GM10847 (cell line): ENCODE data around the gene ZC3H4.

Experiments
- POLR2A ChIP-seq: IDR thresholded peaks from 2 replicates; pipeline ENCODE4 v1.6.1; 2011; ENCODE audit not compliant: insufficient read length; ENCODE audit errors: extremely low read depth

ZC3H4 gene

GRCh38 chr19:47100290-47100689 lies 13.3 kb downstream of the ZC3H4 start:
- no peak for TF ChIP-seq POLR2A

GRCh38 chr19:47099576-47100050 lies 14.0 kb downstream of the ZC3H4 start:
- no peak for TF ChIP-seq POLR2A

GRCh38 chr19:47098608-47099007 lies 15.0 kb downstream of the ZC3H4 start:
- no peak for TF ChIP-seq POLR2A

- no peak for TF ChIP-seq POLR2A
Measured at GRCh38 chr19:47097396-47098201, 16.0 kb downstream of the ZC3H4 start.

- no peak for TF ChIP-seq POLR2A
Measured at GRCh38 chr19:47096721-47097120, 16.9 kb downstream of the ZC3H4 start.

GRCh38 chr19:47096100-47096704 lies 17.4 kb downstream of the ZC3H4 start:
- TF ChIP-seq POLR2A = no peak

- TF ChIP-seq POLR2A = no peak
Measured at GRCh38 chr19:47095476-47096099, 18.0 kb downstream of the ZC3H4 start.

- no peak for TF ChIP-seq POLR2A
Measured at GRCh38 chr19:47094557-47095475, 18.8 kb downstream of the ZC3H4 start.

GRCh38 chr19:47093841-47094240 lies 19.7 kb downstream of the ZC3H4 start:
- TF ChIP-seq POLR2A = no peak

GRCh38 chr19:47093254-47093653 lies 20.3 kb downstream of the ZC3H4 start:
- TF ChIP-seq POLR2A = no peak

GRCh38 chr19:47089767-47090350 lies 23.7 kb downstream of the ZC3H4 start:
- no peak for TF ChIP-seq POLR2A

GRCh38 chr19:47086280-47086679 lies 27.3 kb downstream of the ZC3H4 start:
- TF ChIP-seq POLR2A = no peak

- TF ChIP-seq POLR2A = no peak
Measured at GRCh38 chr19:47084879-47085439, 28.6 kb downstream of the ZC3H4 start.

- no peak for TF ChIP-seq POLR2A
Measured at GRCh38 chr19:47082493-47082892, 31.1 kb downstream of the ZC3H4 start.
